ENCODE data around the gene CLASP1.

CLASP1 gene

GRCh38 chr2:121519153-121519552 is 130.1 kb downstream of the CLASP1 start:
- no peak for DNase-seq (ENCODE audit: low read depth)
- no peak overlapping the region for H3K4me3 ChIP-seq (ENCODE audit: low read depth, low read length)
- TF ChIP-seq CTCF (conservative IDR thresholded peaks at IDR 0.05; ENCODE audit: low read depth, low read length): no peak

- no peak for TF ChIP-seq CTCF (conservative IDR thresholded peaks at IDR 0.05; ENCODE audit: low read depth, low read length)
- no peak for DNase-seq (ENCODE audit: low read depth)
- H3K4me3 ChIP-seq (ENCODE audit: low read depth, low read length): no peak overlapping the region
Measured at GRCh38 chr2:121513597-121514333, 135.5 kb downstream of the CLASP1 start.

- no peak for DNase-seq (ENCODE audit: low read depth)
- no peak overlapping the region for H3K4me3 ChIP-seq (ENCODE audit: low read depth, low read length)
- no peak for TF ChIP-seq CTCF (conservative IDR thresholded peaks at IDR 0.05; ENCODE audit: low read depth, low read length)
Measured at GRCh38 chr2:121510857-121511256, 138.4 kb downstream of the CLASP1 start.

- DNase-seq (ENCODE audit: low read depth): no peak
- no peak overlapping the region for H3K4me3 ChIP-seq (ENCODE audit: low read depth, low read length)
- no peak for TF ChIP-seq CTCF (conservative IDR thresholded peaks at IDR 0.05; ENCODE audit: low read depth, low read length)
Measured at GRCh38 chr2:121506621-121507020, 142.6 kb downstream of the CLASP1 start.

GRCh38 chr2:121505986-121506586 is 143.2 kb downstream of the CLASP1 start:
- no peak for DNase-seq (ENCODE audit: low read depth)

GRCh38 chr2:121505005-121505404 is 144.3 kb downstream of the CLASP1 start:
- no peak for TF ChIP-seq CTCF (conservative IDR thresholded peaks at IDR 0.05; ENCODE audit: low read depth, low read length)
- DNase-seq (ENCODE audit: low read depth): peak; percentile 88
- H3K4me3 ChIP-seq (ENCODE audit: low read depth, low read length): no peak overlapping the region

More at GRCh38 chr2:121505986-121506586, 143.2 kb downstream of the CLASP1 start:
- no peak overlapping the region for H3K4me3 ChIP-seq (ENCODE audit: low read depth, low read length)
- no peak for TF ChIP-seq CTCF (conservative IDR thresholded peaks at IDR 0.05; ENCODE audit: low read depth, low read length)

- no peak for TF ChIP-seq CTCF (conservative IDR thresholded peaks at IDR 0.05; ENCODE audit: low read depth, low read length)
- no peak overlapping the region for H3K4me3 ChIP-seq (ENCODE audit: low read depth, low read length)
- DNase-seq (ENCODE audit: low read depth): no peak
Measured at GRCh38 chr2:121504316-121504715, 144.9 kb downstream of the CLASP1 start.

Measured in choroid plexus epithelial cell (primary cell).